ENCODE data around the gene CBX5. TPM values are rescaled to one million over a fixed set of nuclear protein-coding genes. Genes with fewer than 3 reads are reported as not detected.

The CBX5 gene
- total and polyA plus RNA-seq, 9 of the 15 experiments (the other 6 are each of a cell fraction or from before 2014, with no cell fraction given) = 32.6 to 102 (median 59.2) TPM

DNA sequence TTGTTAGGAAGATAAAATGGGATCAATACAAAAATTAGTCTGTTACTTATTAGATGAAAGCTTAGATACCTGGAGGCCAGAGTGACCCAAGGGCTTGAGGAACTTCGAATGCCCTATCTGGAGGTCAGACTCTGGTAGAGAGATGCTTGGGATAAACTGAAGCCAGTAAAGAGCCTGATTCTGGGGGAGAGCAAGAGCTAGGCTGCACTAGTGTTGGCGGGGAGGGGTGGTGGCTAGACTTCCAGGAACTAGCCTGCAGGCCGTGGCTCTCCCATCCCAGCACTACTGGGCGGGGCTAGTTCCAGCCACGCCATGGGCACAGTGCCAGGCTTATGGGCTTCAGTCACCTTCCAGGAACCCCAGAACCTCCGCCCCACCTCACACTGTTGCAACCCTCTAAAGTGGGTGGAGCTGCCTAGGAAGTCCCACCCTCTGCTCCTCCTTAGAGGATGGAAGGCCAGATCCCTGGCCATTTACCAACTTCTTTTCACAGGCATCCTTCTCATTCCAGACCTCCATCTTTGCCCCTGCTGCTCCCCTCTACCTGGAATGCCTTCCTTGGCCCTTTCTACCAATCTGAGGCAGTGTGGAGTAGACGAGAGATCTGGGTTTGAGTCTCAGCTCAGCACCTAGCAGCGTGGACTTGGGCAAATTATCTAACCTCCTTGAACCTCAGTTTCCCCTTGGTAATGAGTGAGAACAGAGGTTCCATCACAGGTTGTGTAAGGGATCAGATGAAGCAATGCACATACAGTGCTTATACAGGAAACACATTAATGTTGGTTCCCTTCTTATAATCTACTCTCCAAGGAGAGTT is 27.2 kb upstream of the CBX5 start (continued):
- TF ChIP-seq, protein P1, sequence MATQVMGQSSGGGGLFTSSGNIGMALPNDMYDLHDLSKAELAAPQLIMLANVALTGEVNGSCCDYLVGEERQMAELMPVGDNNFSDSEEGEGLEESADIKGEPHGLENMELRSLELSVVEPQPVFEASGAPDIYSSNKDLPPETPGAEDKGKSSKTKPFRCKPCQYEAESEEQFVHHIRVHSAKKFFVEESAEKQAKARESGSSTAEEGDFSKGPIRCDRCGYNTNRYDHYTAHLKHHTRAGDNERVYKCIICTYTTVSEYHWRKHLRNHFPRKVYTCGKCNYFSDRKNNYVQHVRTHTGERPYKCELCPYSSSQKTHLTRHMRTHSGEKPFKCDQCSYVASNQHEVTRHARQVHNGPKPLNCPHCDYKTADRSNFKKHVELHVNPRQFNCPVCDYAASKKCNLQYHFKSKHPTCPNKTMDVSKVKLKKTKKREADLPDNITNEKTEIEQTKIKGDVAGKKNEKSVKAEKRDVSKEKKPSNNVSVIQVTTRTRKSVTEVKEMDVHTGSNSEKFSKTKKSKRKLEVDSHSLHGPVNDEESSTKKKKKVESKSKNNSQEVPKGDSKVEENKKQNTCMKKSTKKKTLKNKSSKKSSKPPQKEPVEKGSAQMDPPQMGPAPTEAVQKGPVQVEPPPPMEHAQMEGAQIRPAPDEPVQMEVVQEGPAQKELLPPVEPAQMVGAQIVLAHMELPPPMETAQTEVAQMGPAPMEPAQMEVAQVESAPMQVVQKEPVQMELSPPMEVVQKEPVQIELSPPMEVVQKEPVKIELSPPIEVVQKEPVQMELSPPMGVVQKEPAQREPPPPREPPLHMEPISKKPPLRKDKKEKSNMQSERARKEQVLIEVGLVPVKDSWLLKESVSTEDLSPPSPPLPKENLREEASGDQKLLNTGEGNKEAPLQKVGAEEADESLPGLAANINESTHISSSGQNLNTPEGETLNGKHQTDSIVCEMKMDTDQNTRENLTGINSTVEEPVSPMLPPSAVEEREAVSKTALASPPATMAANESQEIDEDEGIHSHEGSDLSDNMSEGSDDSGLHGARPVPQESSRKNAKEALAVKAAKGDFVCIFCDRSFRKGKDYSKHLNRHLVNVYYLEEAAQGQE (IDR thresholded peaks at IDR 0.05; ENCODE audit: borderline replicate concordance) = peak; percentile 28; the same call in 1 of the 2 replicates
- TF ChIP-seq, protein P1 (CRISPR knock-in tag; IDR thresholded peaks at IDR 0.05; ENCODE audit: low read depth) = no peak
- TF ChIP-seq, protein P2, sequence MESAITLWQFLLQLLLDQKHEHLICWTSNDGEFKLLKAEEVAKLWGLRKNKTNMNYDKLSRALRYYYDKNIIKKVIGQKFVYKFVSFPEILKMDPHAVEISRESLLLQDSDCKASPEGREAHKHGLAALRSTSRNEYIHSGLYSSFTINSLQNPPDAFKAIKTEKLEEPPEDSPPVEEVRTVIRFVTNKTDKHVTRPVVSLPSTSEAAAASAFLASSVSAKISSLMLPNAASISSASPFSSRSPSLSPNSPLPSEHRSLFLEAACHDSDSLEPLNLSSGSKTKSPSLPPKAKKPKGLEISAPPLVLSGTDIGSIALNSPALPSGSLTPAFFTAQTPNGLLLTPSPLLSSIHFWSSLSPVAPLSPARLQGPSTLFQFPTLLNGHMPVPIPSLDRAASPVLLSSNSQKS (CRISPR knock-in tag; IDR thresholded peaks at IDR 0.05) = no peak
- TF ChIP-seq CBFB (CRISPR knock-in tag; IDR thresholded peaks at IDR 0.05) (no peak), GATAD2B (IDR thresholded peaks at IDR 0.05; ENCODE audit: borderline replicate concordance) (peak; percentile 62; the same call in 1 of the 2 replicates), FOXJ3 (CRISPR knock-in tag; IDR thresholded peaks at IDR 0.05) (no peak), SOX6 (IDR thresholded peaks at IDR 0.05) (peak; percentile 78), NFE2L1 (tag; IDR thresholded peaks at IDR 0.05; ENCODE audit: borderline replicate concordance, low read depth) (no peak), CC2D1A (IDR thresholded peaks at IDR 0.05) (no peak), EZH2 (IDR thresholded peaks at IDR 0.05; ENCODE audit: borderline replicate concordance, low read depth, low read length) (no peak), KDM2B (CRISPR knock-in tag; IDR thresholded peaks at IDR 0.05) (no peak), ZNF121 (CRISPR knock-in tag; conservative IDR thresholded peaks at IDR 0.05) (no peak), WHSC1 (IDR thresholded peaks at IDR 0.05; ENCODE audit: low read length) (no peak)
- TF ChIP-seq, protein P3, sequence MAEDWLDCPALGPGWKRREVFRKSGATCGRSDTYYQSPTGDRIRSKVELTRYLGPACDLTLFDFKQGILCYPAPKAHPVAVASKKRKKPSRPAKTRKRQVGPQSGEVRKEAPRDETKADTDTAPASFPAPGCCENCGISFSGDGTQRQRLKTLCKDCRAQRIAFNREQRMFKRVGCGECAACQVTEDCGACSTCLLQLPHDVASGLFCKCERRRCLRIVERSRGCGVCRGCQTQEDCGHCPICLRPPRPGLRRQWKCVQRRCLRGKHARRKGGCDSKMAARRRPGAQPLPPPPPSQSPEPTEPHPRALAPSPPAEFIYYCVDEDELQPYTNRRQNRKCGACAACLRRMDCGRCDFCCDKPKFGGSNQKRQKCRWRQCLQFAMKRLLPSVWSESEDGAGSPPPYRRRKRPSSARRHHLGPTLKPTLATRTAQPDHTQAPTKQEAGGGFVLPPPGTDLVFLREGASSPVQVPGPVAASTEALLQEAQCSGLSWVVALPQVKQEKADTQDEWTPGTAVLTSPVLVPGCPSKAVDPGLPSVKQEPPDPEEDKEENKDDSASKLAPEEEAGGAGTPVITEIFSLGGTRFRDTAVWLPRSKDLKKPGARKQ (CRISPR knock-in tag; IDR thresholded peaks at IDR 0.05) = no peak
